HG03457 (cell line): ENCODE results near the gene YARS1.

ENCODE experiments used
- ATAC-seq: cut with Tn5 transposase; IDR thresholded peaks from one replicate; pipeline ENCODE4 v1.9.1; 2021; ENCODE audit warnings: moderate number of reproducible peaks; ENCODE audit not compliant: unreplicated experiment

The YARS1 gene

DNA sequence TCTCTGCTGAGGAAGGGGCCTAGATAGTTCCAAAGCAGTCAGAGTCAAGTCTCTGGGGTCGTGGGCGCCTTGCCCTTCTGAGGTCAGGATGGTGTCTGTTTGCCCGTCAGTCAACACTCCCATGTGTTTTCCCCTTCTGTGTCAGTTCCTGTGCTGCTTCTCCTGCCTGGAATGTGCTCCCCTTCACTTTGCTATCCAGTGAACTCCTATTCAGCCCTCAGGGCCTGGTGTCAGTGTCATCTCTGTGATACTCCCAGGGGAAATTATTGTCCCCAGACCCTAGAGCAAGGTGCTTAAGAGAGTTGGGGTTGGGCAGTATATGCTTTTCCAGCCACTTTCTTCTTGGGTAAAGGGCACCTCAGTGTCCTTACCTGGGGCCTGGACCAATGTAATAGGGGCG lies 68.8 kb downstream of the YARS1 start:
- ATAC-seq, result no peak

DNA sequence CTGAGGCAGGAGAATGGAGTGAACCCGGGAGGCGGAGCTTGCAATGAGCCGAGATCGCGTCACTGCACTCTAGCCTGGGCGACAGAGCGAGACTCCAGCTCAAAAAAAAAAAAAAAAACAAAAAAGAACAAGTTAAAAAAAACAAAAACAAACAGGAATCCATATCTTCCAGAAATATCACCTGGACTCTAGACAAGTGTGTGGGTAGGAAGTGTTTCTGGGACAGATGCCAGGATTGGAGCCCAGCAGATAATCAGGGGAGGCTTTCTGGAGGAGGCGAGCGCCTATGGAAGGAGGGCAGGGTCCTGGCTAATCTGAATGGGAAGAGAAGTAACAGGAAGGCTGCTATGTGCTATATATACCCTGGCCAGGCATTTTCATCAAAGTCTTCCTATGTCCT lies 71.0 kb downstream of the YARS1 start:
- ATAC-seq, result no peak

DNA sequence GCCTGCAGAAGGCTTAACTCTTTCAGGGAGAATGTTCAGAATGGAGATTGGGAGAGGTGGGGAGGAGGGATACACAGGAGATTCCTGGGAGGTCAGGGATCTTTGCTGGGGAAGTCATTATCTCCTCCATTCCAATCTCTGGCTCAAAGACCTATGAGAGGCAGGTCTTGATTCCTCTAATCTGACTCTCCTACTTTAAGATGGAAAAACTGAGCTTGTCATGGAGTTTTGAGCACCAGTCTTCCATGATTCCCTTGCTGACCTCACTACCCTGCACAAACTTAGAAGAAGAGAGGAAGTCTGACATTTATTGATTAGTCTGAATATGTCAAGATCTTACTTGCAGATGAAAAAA lies 73.1 kb downstream of the YARS1 start:
- no peak for ATAC-seq

DNA sequence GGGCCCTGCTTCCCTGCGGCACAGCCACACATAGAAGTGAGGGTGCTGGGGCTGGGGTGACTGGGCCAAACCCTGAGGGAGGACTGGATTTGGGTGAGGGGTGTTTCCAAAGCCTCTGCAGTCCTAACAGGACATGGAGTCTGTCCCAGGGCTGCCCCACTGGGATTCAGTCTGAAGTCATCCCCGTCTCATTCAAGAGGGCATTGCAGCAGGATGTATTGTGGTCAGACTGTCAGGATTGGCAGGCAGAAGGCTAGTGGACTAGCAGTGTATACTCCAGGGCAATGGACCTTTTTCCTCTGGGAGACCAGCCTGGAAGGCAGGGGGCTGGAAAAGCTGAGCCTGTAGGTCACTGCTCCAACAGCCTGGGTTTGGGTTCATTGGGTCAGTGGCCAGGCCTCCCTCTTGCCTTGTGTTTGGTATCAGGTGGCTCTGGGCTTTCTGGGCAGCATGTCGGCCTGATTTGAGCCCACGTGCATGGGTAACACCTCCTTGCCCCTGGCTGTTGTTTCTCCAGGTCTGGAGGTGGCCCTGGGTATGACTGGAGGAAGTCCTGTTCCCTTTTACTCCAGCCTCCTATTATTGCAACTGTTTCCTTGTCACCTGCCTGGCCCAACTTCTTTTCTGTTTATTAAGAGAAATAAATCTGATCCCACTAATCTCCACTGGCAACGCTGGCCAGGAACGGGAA lies 73.6 kb downstream of the YARS1 start:
- no peak for ATAC-seq

DNA sequence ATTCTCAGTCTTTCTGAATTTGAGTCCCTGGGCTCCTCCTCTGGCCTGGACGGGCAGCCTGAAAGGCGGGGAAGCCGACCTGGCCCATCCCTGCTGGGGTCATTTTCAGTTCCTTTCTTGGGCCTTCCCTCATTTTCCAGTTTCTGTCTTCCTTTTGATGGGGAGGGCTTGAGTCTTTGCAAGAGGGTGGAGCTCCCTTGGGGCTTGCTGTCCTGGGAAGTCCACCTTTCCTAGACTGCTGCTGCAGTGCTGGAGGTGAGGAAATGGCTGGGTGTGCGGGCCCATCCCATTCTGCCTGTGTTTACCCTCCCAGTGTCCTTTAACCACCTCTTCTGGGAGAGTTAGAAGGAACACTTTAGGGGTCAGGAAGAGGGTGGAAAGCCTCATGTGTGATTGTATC lies 74.2 kb downstream of the YARS1 start:
- ATAC-seq, result no peak

DNA sequence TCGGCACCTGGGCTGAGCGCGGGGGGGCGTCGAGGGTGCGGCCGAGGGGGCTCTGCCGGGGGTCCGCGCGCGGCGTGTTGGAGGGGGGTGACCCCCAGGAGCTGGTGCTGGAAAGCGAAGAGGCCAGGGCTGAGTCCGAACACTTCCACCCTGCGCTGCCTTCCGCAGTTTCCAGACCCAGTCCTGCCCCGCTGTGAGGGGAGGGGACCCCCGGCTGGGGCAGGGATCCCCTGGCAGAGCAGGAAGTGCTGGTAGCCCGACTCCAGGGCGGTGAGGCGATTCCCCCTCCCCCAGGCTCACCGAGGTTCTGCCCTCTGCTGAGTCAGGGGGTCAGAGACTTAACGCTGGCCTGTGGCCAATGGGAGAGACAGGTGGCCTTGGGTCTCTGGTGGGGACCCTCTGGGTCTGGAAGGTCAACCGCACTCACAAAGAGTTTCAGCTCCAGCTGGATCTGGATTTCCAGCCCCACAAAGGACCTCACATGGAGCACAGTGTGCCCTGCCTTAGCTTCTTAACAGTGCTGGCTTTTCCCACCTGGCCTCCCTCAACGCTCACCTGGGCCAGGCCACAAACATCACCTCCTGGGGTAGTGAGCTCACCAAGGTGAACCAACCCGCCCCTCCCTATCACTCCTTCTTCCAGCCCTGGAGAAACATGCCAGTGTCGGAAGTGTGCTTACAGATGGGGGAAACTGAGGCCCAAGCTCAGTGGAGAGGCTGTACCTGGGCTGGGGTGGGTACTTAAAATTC lies 74.8 kb downstream of the YARS1 start:
- ATAC-seq, result no peak

DNA sequence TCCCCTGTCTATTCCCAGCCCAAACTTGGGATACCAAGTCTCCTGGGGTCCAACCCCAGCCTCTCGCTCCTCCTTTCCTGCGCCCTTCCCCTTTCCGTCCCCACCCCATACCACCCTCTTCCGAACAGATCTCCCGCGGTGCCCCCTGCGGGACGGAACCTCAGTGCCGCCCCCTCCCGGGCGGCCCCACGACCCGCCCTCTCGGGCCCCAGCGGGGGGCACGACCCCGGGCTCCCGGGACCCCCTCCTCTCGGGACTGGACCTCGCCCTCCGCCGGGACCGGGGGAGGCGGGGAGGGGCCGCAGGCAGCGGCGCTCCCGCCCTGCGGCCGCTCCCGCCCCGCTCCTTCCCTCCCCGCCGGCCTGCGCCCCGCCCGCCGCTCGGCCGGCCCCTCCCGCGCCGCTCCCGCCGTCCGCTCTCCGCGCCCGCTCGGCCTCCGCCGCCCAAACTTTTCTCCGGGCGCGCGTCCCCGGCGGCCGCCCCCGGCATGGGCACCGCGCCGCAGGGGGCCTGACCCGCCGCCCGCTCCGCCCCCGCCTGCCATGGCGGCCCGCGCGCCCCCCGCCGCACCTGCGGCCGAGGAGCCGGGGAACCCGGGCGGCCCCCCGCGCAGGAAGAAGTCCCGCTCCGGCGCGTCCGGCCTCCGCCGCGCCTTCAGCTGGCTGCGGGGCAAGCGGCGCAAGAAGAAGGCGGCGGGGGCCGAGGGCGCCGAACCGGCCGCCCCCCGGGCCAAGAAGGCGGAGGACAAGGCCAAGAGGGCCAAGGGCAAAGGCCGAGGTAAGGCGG lies 75.6 kb downstream of the YARS1 start:
- ATAC-seq, result no peak

DNA sequence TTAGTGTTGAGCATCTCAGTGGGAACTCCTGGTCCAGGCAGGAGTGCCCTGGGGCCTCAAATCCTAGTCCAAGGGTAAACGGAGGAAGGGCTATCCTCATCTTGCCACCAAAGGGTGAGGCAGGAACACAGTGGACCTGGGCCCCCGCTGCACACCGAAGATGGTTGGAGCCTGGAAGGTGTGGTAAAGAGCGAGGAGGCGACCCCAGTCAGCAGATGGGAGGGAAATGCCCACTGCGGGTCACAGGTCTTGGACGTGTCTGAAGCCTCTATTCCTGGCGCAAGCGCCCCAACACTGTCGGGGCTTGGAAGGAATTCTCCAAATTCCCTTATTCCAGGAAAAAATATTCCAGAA lies 76.1 kb downstream of the YARS1 start:
- no peak for ATAC-seq

DNA sequence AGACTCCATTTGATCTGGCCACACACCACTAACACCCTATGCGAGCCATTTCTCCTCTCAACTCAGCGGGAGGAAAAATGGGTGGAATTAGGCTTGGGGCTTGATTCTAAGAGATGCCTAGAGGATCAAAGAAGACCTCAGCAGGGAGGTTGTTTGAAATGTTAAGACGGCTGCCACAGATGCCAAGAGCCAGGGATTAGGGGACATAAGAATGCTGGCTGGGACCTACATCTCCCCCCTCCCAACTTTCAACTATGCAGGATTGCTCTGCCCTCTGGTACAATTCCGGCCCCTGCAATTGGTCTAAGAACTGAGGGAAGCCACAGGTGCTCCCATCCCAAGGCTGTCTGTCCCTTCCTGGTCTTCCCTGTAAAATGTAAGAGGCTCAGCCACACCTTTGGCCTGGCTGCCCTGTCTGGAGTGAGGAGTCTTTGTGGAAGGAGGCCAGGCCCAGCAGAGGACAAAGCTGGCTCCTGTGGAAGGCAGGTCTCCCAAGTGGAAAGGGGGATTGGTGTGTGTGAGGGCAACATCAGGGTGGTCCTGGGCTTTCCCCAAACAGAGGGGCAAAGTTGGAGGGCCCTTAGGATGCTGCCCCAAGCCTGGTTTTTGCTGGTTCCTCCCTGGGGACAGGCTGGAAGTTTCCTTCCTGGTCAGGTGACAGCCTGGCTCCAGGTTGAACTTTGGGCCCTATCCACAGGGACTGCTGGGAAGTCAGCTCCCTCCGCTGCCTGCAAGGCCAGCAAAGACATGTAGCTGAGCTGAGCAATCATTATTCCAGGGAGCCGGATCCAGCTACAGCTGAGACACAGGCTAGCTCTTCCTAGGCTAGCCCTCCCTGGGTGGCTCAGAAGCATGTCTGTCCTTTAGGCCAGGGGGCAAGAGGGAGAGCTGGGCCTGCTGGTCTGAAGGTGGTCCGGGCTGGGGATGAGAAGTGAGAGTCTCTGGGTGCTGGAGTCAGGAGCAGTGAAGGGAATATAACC lies 80.1 kb downstream of the YARS1 start:
- ATAC-seq, result no peak

DNA sequence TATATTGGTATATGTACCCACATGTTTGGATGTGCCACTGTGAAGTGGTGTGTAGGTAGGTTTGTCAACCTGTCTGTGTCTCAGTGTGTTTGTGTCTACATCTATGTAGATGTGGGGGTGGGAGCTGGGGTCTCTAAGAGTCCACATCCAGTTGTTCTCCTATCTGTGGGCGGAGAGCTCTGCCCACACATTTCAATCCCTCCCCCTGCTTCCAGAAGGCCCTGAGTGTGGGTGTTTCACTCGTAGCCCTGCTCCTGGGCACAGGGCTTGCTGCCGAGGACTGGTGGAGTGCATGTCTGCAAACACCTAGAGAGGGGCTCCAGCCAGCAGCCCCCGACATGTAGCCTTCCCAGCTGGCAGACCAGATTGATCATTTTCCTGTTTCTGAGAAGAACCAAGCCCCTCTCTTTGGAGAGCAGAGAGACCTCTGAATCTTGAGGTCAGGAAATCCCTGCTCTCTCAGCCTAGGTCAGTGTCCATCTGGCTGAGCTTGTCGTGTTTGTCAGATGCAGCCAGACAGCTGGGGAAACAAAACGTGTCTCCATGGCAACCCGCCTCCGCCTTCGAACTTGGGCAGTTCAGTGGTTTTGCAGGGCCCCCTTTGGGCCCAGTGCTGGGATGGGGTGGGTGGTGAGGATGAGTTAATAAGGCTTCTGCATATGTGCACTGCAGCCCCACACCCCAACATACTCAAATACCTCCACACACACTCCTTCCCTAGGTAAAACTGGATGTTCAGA lies 83.4 kb downstream of the YARS1 start:
- no peak for ATAC-seq

DNA sequence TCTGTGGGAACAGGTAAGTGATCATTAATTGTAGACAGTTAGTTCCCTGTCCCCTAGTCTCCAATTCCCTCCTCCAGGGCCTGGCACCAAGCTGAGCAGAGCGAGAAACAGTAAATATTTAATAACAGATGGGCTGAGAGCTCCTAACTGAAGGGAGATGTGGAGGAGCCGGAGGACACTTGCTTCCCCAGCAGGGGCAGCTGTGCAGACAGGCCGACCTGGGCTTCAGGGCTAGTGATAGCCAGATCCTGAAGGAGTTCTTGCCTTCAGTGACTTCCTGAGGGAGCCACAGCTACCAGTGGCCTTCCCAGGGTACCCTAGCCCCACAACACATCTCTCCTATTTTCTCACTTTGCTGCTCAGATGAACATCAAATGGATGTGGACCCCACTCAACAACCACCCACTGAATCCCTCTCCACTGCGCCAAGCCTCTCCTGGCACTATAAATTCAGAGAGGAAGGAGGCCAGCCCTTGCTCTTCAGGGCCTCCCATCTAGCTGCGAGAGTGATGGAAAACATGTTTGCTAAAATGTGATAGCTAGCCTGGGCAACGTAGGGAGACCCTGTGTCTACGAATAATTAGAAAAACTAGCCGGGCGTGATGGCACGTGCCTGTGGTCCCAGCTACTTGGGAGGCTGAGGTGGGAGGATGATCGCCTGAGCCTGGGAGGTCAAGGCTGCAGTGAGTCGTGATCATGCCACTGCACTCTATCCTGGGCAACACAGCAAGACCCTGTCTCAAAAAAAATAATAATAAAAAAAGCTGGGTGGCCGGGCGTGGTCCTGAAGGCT lies 87.7 kb downstream of the YARS1 start:
- no peak for ATAC-seq

DNA sequence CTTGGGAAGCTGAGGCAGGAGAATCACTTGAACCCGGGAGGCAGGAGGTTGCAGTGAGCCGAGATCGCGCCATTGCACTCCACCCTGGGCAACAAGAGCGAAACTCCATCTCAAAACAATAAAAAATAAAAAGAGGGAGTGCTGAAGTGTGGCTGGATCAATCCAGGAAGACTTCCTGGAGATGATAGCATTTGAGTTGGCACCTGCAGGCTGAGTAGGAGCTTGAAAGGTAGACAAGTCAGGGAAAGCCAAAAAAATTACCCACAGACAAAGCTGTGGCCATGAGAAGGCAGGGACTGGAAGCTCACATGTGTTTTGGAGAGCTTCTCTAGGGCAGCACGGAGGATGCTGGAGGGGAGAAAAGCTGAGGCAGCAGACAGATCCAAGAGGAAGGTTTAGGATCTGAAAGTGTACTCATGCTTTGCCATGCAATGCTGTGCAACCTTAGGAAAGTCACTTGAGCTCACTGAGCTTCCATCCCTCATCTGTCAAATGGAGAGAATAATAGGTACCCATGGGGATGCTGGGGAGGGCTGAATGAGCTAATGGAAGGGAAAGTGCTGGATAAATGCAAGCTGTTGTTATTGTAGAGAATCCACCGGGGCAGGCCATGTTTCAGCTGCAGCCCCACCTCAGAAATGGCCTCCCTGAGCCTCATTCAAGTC lies 88.6 kb downstream of the YARS1 start:
- no peak for ATAC-seq

DNA sequence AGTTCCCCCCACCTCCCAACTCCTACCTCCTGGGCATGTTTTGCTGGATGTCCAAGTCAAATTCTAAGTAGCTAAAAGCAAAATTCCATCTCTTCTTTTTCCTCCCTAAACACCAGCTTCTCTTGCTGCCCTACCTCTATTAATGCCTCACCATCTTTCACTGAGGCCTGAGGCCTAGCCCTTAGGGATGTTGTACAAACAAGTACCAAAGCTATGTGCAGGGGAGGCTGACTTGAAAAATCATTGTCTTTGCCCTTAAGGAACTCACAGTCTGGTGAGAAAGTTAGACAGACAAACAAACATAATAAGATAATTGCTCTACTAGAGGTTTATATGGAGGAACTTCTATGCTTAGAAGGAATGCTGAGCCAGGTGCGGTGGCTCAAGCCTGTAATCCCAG lies 89.3 kb downstream of the YARS1 start:
- no peak for ATAC-seq

DNA sequence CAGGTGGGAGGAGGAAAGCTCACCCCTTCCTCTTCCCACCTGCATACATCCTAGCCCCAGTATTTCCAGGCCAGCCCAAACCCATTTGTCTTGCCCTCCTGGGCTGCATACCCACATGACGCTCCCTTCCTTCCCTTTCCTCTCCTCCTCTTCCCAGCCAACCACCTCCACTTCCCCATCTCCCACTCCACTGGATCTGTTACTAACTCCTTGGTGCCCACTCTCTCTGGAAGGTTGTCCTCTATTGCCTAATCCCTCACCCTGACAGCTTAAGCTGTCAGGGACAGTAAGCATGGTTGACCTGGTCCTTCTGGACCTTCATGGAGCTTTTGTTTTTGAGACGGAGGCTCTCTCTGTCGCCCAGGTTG lies 91.6 kb downstream of the YARS1 start:
- no peak for ATAC-seq
